Kidney epithelial cell (primary cell): ENCODE results near the gene ATP11C. TPM values are rescaled to one million over a fixed set of nuclear protein-coding genes. Genes with fewer than 3 reads are reported as not detected.

Source experiments
- DNase-seq: peaks from one replicate; pipeline ENCODE4 v3.0.0-alpha.2; 2010; ENCODE audit warnings: low read depth
- H3K27me3 ChIP-seq: 2 replicates; pipeline ENCODE4 v1.6.0; 2011; ENCODE audit warnings: low read length; ENCODE audit not compliant: control insufficient read depth, insufficient read depth
- H3K36me3 ChIP-seq: 2 replicates; pipeline ENCODE4 v1.5.1; 2011; ENCODE audit warnings: low read length; ENCODE audit not compliant: control insufficient read depth, insufficient read depth
- H3K4me3 ChIP-seq: 2 replicates; pipeline ENCODE4 v1.5.1; 2011; ENCODE audit warnings: low read depth, mild to moderate bottlenecking, control low read depth, low read length
- total RNA-seq: library from RNA; depleted of rRNA; stranded (reverse); fragments of >200 nt; gene quantifications from 2 replicates; pipeline ENCODE4 v1.2.3, GENCODE V29; 2015
- TF ChIP-seq, protein P1 (sequence below): IDR thresholded peaks from 2 replicates; pipeline ENCODE4 v1.5.1; 2011; ENCODE audit warnings: mild to moderate bottlenecking, moderate library complexity, low read length, control low read depth, inconsistent platforms; ENCODE audit not compliant: insufficient read depth, poor library complexity, severe bottlenecking

Gene ATP11C
- total RNA-seq, 1 donor from 2014 or later: 32.4 TPM

DNA sequence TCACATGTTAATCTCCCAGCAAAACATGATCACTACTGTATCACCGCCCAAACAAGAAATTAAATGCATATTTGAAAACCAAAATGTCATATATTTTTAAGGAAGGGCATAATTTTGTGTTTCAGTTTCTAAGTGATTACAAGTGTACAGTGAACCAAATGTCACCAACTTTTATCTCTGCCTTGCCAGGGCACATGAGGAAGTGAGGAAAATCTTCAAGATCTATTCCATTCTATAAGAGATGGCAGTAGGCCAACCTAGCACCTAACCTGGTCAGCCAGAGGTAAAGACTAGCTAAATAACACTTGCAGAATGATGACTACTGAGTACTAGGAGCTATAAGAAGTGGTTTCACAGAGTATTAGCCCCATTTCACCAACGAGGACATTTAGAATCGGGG is 107.2 kb downstream of the ATP11C start:
- Histone ChIP-seq H3K36me3 (no peaks in the 10 kb centered on the region), H3K4me3 (no peak overlapping the region), H3K27me3 (no peaks in the 10 kb centered on the region)
- TF ChIP-seq, protein P1, sequence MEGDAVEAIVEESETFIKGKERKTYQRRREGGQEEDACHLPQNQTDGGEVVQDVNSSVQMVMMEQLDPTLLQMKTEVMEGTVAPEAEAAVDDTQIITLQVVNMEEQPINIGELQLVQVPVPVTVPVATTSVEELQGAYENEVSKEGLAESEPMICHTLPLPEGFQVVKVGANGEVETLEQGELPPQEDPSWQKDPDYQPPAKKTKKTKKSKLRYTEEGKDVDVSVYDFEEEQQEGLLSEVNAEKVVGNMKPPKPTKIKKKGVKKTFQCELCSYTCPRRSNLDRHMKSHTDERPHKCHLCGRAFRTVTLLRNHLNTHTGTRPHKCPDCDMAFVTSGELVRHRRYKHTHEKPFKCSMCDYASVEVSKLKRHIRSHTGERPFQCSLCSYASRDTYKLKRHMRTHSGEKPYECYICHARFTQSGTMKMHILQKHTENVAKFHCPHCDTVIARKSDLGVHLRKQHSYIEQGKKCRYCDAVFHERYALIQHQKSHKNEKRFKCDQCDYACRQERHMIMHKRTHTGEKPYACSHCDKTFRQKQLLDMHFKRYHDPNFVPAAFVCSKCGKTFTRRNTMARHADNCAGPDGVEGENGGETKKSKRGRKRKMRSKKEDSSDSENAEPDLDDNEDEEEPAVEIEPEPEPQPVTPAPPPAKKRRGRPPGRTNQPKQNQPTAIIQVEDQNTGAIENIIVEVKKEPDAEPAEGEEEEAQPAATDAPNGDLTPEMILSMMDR: no peak
- DNase-seq: no peak

DNA sequence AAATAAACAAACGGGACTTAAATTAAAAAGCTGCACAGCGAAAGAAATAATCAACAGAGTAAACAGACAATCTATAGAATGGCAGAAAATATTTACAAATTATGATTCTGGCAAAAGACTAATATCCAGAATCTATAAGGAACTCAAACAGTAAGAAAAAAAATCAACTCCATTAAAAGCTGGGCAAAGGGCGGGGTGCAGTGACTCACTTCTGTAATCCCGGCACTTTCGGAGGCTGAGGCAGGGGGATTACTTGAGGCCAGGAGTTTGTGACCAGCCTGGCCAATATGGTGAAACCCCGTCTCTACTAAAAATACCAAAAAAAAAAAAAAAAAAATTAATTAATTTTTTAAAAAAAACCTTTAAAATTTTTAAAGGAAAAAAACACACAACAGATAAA is 109.0 kb downstream of the ATP11C start:
- TF ChIP-seq, protein P1: no peak
- Histone ChIP-seq H3K27me3 (no peaks in the 10 kb centered on the region), H3K36me3 (no peaks in the 10 kb centered on the region), H3K4me3 (no peak overlapping the region)
- no peak for DNase-seq

DNA sequence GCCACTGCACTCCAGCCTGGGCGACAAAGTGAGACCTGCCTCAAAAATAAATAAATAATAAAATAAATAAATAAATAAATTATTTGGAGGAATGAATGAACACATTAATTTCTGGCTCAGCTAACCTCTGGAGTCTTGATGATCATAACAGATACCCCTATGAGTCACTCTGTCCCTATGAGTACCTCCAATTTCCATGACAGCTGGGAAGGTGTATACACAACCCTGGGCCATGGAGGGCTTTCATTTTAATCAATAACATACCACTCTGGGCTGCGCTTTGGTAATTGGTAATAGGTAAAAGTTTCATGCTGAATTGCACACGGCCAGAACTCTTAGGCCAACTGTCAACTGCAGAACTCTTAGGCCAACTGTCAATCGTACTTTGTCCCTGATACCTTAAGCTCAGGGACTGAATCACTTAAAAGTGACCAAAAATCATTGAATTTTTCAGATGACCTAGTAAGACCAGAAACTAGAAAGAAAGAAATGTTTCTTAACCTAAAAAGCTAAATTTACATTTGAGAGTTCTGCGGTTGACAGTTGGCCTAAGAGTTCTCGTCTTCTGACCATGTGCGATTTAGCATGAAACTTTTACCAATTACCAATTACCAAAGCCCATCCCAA is 112.4 kb downstream of the ATP11C start:
- TF ChIP-seq, protein P1: no peak
- no peak overlapping the region for H3K4me3 ChIP-seq
- H3K27me3 ChIP-seq: no peaks in the 10 kb centered on the region
- no peak for DNase-seq
- H3K36me3 ChIP-seq: no peaks in the 10 kb centered on the region

DNA sequence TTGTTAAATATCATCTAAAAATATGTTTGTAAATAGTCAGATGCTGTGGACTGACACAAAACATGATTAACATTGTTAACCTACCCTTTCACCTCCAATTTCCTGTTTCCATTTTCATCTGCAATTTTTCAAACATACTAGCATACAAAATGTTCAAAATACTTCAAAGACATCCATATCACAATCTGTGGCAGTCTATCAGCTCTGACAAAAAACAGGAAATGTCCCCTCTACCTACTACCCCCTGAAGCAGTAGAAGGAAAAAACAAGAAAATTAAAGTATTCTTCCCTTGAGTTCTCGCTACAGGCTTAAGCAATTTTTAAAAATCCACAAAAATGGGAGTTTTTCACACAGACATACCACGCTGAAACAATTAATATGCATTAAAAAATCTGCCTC is 116.6 kb downstream of the ATP11C start:
- no peak for DNase-seq
- TF ChIP-seq, protein P1: no peak

DNA sequence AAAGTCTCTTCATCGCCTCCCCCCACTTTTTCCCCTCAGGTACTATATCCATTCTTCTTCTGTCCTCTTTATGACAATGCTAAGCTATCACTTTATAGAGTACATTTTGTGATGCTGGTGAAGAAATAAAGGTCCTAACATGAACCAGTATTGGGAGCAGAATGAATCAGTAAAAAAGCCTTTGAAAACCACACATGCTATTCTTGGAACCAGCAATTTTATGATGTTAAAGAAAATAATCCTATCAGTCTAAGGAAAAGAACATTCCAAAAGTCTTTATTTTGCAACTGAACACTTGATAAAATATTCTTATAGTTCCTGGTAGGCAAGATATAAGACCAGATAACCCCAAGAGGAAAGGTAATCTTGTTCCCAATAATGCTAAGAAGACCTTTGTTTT is 117.1 kb downstream of the ATP11C start:
- H3K36me3 ChIP-seq: no peaks in the 10 kb centered on the region
- TF ChIP-seq, protein P1: no peak
- no peak for DNase-seq

More for the DNA sequence above, 116.6 kb downstream of the ATP11C start:
- Histone ChIP-seq H3K36me3 (no peaks in the 10 kb centered on the region), H3K4me3 (no peak overlapping the region), H3K27me3 (no peaks in the 10 kb centered on the region)

More for the DNA sequence above, 117.1 kb downstream of the ATP11C start:
- H3K4me3 ChIP-seq: no peak overlapping the region
- H3K27me3 ChIP-seq: no peaks in the 10 kb centered on the region
